Brain microvascular endothelial cell (primary cell): ENCODE data around the gene TBC1D24.

Source experiments
- DNase-seq: peaks from one replicate; pipeline ENCODE4 v3.0.0-alpha.2; 2020
- H3K27ac ChIP-seq: fragments of 250-450 bp; sonication (Bioruptor Pico); 2 replicates; pipeline ENCODE4 v1.5.1; 2020; ENCODE audit warnings: mild to moderate bottlenecking, moderate library complexity
- H3K27me3 ChIP-seq: fragments of 250-450 bp; sonication (Bioruptor Pico); replicated peaks from 2 replicates; pipeline ENCODE4 v1.5.1; 2020; ENCODE audit warnings: mild to moderate bottlenecking
- H3K36me3 ChIP-seq: fragments of 250-450 bp; sonication (Bioruptor Pico); replicated peaks from 2 replicates; pipeline ENCODE4 v1.5.1; 2020; ENCODE audit warnings: mild to moderate bottlenecking
- H3K4me3 ChIP-seq: 2 replicates; pipeline ENCODE4 v1.5.1; 2011; ENCODE audit warnings: low read depth, mild to moderate bottlenecking, control low read depth, low read length, moderate library complexity
- in situ Hi-C: cut with HindIII; loops from 2 replicates; pipeline ENCODE4 v1.10.0; 2017; ENCODE audit warnings: low sequenced_read_pairs, low pct_ligation_motif_present
- TF ChIP-seq, protein P1 (sequence below): IDR thresholded peaks from 2 replicates; pipeline ENCODE4 v1.5.1; 2011; ENCODE audit warnings: low read depth, mild to moderate bottlenecking, moderate library complexity, low read length, control low read depth, inconsistent platforms; ENCODE audit errors: missing control alignments

TBC1D24 gene

DNA sequence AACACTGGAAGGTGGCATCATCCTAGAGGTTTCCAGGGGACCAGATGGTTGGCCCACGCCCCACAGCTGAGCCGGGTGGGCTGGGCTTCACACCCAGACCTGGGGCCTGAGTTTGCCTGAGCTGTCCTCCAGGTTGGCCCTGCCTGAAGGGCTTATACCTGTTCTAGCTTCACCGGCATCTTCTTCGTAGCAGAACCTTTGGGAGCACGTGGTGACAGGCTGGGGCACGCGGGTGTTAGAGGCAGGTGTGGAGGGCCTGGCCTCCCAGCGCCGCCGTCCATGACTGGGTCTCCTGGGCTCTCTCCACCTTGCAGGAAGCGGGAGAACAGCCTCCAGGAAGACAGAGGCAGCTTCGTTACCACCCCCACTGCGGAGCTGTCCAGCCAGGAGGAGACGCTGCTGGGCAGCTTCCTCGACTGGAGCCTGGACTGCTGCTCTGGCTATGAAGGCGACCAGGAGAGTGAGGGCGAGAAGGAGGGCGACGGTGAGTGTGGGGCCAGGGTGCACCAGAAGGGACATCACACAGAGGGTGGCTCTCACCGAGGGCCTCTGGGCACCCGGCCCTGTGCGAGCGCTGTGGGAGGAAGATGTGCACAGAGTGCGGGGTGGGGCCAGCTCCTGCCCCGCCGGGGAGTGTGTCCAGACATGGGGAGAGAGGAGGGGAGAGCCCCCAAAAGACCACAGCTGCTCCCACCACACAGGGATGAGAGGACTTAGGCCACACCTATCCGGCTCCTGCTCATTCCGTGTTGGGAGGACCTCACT, 19.7 kb upstream of the TBC1D24 start:
- H3K4me3 ChIP-seq = no peak overlapping the region
- H3K27ac ChIP-seq = no peak overlapping the region
- in situ Hi-C loops = no loop called here
- TF ChIP-seq, protein P1, sequence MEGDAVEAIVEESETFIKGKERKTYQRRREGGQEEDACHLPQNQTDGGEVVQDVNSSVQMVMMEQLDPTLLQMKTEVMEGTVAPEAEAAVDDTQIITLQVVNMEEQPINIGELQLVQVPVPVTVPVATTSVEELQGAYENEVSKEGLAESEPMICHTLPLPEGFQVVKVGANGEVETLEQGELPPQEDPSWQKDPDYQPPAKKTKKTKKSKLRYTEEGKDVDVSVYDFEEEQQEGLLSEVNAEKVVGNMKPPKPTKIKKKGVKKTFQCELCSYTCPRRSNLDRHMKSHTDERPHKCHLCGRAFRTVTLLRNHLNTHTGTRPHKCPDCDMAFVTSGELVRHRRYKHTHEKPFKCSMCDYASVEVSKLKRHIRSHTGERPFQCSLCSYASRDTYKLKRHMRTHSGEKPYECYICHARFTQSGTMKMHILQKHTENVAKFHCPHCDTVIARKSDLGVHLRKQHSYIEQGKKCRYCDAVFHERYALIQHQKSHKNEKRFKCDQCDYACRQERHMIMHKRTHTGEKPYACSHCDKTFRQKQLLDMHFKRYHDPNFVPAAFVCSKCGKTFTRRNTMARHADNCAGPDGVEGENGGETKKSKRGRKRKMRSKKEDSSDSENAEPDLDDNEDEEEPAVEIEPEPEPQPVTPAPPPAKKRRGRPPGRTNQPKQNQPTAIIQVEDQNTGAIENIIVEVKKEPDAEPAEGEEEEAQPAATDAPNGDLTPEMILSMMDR = no peak
- no peak for DNase-seq
- peaks cover 16% of the 10 kb centered on the region for H3K36me3 ChIP-seq
- no peaks in the 10 kb centered on the region for H3K27me3 ChIP-seq

DNA sequence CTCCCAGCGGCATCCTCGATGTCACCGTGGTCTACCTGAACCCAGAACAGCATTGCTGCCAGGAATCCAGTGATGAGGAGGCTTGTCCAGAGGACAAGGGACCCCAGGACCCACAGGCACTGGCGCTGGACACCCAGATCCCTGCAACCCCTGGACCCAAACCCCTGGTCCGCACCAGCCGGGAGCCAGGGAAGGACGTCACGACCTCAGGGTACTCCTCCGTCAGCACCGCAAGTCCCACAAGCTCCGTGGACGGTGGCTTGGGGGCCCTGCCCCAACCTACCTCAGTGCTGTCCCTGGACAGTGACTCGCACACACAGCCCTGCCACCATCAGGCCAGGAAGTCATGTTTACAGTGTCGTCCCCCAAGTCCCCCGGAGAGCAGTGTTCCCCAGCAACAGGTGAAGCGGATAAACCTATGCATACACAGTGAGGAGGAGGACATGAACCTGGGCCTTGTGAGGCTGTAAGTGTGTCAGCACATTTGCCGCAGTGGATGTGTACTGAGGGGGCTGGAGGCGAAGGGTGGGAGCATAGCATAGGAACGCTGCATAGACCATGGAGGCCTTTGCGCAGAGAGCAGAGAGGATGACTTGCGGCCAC, 18.3 kb upstream of the TBC1D24 start:
- Histone ChIP-seq H3K27ac (no peak overlapping the region), H3K27me3 (no peaks in the 10 kb centered on the region), H3K36me3 (peaks cover 16% of the 10 kb centered on the region), H3K4me3 (no peak overlapping the region)
- TF ChIP-seq, protein P1 = no peak
- DNase-seq = no peak
- in situ Hi-C loops = no loop called here

DNA sequence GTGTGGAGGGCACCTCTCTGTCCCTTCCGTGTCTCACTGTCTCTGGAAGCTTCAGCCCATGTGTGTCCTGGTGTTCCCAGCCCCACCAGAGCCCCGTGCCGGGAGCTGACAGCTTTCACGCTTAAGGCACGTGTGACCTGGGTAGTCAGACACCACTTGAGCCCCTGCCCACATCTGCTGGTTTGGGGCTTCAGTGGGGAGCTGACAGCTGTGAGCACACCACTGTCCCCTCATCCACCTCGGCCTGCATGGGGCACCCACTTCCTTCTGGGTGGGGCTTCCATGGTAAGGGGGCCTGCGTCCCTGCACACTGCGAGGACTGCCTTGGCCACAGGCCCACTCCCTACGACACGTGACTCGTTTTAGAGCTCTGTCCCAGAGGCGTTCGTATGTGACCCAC, 17.7 kb upstream of the TBC1D24 start:
- Histone ChIP-seq H3K27me3 (no peaks in the 10 kb centered on the region), H3K27ac (no peak overlapping the region), H3K36me3 (peaks cover 16% of the 10 kb centered on the region), H3K4me3 (no peak overlapping the region)
- in situ Hi-C loops = no loop called here
- DNase-seq = no peak
- TF ChIP-seq, protein P1 = no peak

DNA sequence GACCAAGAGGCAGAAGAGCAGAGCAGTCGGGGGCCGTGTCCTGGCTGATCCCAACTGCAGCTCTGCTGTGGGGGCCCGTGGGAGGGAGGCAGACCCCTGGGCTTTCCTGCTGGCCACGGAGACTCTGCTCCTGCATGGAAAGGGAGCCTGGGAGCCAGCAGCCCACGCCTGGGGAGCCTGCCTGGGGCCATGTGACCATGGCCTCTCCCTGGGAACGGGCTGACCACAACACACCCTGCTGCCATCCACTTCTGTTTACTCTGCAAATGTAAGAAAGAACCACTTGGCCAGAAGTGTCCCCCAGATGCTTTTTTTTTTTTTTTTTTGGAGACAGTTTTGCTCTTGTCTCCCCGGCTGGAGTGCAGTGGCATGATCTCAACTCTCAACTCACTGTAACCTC, 17.0 kb upstream of the TBC1D24 start:
- Histone ChIP-seq H3K27me3 (no peaks in the 10 kb centered on the region), H3K27ac (no peak overlapping the region), H3K4me3 (no peak overlapping the region), H3K36me3 (peaks cover 14% of the 10 kb centered on the region)
- DNase-seq = no peak
- in situ Hi-C loops = no loop called here
- TF ChIP-seq, protein P1 = no peak

DNA sequence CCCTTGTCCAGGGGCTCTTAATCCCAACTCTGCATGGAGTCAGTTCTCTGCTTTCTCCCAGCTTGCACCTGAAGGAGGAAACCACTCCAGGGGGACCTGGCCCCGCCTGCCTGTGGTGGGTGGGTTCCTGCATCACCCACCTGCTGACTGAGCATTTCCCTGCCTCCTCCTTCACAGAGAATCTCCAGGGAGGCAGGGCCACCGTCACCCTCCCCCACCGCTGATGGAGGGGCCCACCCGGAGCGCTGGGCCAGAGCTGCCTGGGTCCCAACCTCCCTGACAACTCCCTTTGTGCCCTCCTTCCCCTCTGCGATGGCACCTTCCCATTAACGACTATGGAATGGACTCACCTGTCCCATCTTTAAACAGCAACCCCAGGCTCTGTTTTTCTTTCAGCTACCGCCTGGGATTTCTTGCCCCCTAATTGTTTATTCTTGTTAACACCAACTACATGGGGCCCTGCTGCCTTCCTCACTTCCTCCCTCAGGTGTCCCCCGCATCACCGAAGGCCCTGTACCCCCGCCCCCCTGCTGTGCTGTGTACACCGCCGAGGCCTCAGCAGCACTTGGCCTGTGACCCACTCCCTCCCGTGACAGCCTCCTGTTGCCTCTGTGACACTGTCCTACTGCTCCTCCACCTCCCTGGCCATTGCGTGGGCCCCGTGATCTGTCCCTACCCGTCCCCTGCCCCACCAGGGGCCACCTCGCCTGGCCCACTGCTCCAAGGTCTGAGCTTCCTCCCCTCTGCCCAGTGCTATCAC, 15.9 kb upstream of the TBC1D24 start:
- Histone ChIP-seq H3K4me3 (peak overlapping the region; percentile 61), H3K27ac (no peak overlapping the region), H3K27me3 (no peaks in the 10 kb centered on the region), H3K36me3 (peaks cover 12% of the 10 kb centered on the region)
- in situ Hi-C loops = no loop called here
- TF ChIP-seq, protein P1 = no peak
- DNase-seq = no peak
